Mucosa of descending colon (tissue), 3 donors: ENCODE data around the gene NPNT. TPM values are rescaled to one million over a fixed set of nuclear protein-coding genes. Genes with fewer than 3 reads are reported as not detected.

ENCODE experiments used
- ATAC-seq: fragments of 200-7000 bp; cut with Tn5 transposase; one replicate; pipeline ENCODE4 v1.9.1; 2020; ENCODE audit warnings: mild to moderate bottlenecking, moderate library complexity
- DNase-seq, 3 donors: peaks; one replicate each; pipeline ENCODE4 v3.0.0-alpha.2; 2020
- H3K36me3 ChIP-seq: fragments of 200-600 bp; one replicate; pipeline ENCODE4 v1.8.0; 2021; ENCODE audit warnings: low read depth, mild to moderate bottlenecking
- H3K4me1 ChIP-seq: fragments of 200-600 bp; one replicate; pipeline ENCODE4 v1.8.0; 2021; ENCODE audit warnings: low read depth, mild to moderate bottlenecking
- H3K4me3 ChIP-seq: fragments of 200-600 bp; one replicate; pipeline ENCODE4 v1.8.0; 2021; ENCODE audit warnings: mild to moderate bottlenecking
- H3K9me3 ChIP-seq: fragments of 200-600 bp; one replicate; pipeline ENCODE4 v1.8.0; 2021; ENCODE audit warnings: mild to moderate bottlenecking
- intact Hi-C, 2 donors: fragments of 100-400 bp; cut with DNase I in 1 of 2; cut with micrococcal nuclease in 1 of 2; formaldehyde crosslinking; loops; one replicate each; pipeline versions ENCODE4 v1.11.0 to v1.11.1; 2022; cut with DNase I, micrococcal nuclease
- total RNA-seq, 3 donors: library from RNA; stranded (reverse); fragmentation: NEBNext Ultra II Directional in 2 of 3; extraction: Animal tissue kit (Norgen Biotek cat#: 25700) in 2 of 3; gene quantifications; one replicate each; pipeline versions ENCODE4 v1.2.1 to v1.2.4, GENCODE V29; 2021 to 2023
- TF ChIP-seq, protein P1 (sequence below): fragments of 200-600 bp; IDR thresholded peaks from one replicate; pipeline ENCODE4 v1.8.0; 2022; ENCODE audit warnings: antibody characterized with exemption, mild to moderate bottlenecking
- donor health status: DM: no; HTN: no; CAD: no; lungs with moderate emphysema.
- donor health status: DM: no; HTN: no; CAD: no.
- donor health status: DM: no; HTN: yes; CAD: no.

NPNT gene
- total RNA-seq, 3 donors from 2014 or later: 16.9 to 29.6 (median 26.3) TPM

DNA sequence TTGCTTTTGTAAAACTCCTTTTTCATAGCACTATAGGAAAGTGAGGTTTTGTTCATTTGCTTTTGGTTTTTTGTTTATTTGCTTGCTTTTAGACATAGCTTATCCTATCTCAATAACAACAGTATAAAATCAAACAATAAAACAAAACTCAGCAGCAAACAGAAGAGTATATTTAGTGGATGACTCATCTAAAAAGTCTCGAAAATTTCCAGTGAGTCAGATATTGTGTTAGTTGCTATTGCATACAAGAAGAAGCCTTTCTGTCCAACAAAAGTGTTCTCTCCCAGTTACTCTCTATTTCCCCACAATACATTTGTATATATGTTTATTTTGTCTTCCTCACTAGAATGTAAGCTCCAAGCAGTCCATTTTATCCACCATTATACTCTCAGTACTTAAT lies 36.0 kb upstream of the NPNT start:
- Histone ChIP-seq H3K9me3 (peaks cover 13% of the 10 kb centered on the region), H3K4me1 (no peaks in the 10 kb centered on the region), H3K36me3 (no peaks in the 10 kb centered on the region), H3K4me3 (no peak overlapping the region)
- TF ChIP-seq, protein P1, sequence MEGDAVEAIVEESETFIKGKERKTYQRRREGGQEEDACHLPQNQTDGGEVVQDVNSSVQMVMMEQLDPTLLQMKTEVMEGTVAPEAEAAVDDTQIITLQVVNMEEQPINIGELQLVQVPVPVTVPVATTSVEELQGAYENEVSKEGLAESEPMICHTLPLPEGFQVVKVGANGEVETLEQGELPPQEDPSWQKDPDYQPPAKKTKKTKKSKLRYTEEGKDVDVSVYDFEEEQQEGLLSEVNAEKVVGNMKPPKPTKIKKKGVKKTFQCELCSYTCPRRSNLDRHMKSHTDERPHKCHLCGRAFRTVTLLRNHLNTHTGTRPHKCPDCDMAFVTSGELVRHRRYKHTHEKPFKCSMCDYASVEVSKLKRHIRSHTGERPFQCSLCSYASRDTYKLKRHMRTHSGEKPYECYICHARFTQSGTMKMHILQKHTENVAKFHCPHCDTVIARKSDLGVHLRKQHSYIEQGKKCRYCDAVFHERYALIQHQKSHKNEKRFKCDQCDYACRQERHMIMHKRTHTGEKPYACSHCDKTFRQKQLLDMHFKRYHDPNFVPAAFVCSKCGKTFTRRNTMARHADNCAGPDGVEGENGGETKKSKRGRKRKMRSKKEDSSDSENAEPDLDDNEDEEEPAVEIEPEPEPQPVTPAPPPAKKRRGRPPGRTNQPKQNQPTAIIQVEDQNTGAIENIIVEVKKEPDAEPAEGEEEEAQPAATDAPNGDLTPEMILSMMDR: no peak
- intact Hi-C loops: no loop called here
- DNase-seq: no peak
- peak; percentile 51 for ATAC-seq

DNA sequence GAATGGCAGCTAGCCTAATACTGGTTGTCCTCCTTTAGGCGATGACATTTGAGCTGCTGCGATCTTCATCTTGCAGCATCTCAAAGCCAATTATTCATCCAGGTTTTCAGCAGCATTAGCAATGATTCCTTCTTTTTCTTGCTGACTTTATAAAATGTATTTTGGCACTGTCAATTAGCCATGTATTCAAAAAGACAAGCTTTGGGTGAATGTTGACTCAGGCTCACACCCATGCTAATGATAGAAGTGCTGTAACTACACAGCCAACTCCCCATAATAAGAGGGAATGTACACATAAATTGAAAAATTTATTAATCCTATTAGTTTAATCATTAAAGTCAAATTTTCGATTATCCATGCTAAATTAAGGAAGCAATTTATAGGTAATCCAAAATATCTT lies 24.3 kb upstream of the NPNT start:
- Histone ChIP-seq H3K4me1 (no peaks in the 10 kb centered on the region), H3K4me3 (no peak overlapping the region), H3K36me3 (no peaks in the 10 kb centered on the region), H3K9me3 (no peaks in the 10 kb centered on the region)
- ATAC-seq: no peak
- TF ChIP-seq, protein P1: no peak
- DNase-seq: no peak
- intact Hi-C loops: no loop called here

DNA sequence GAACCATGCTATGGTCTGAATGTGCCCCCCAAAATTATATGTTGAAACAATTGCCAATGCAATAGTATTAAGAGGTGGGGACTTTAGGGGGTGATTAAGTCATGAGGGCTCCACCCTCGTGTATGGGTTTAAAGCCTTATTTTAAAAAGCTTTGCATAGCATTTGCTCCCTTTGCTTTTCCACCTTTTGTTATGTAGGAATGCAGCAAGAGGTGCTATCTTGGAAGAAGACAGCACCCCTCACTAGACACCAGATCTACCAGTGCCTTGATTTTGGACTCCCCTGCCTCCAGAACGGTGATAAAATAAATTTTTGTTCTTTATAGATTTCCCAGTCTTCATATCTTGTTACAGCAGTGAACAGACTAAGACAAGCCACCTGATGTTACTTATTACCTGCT lies 23.3 kb upstream of the NPNT start:
- TF ChIP-seq, protein P1: no peak
- ATAC-seq (no peak), DNase-seq (no peak)
- Histone ChIP-seq H3K4me1 (no peaks in the 10 kb centered on the region), H3K4me3 (no peak overlapping the region), H3K36me3 (no peaks in the 10 kb centered on the region), H3K9me3 (no peaks in the 10 kb centered on the region)
- intact Hi-C loops: no loop called here

DNA sequence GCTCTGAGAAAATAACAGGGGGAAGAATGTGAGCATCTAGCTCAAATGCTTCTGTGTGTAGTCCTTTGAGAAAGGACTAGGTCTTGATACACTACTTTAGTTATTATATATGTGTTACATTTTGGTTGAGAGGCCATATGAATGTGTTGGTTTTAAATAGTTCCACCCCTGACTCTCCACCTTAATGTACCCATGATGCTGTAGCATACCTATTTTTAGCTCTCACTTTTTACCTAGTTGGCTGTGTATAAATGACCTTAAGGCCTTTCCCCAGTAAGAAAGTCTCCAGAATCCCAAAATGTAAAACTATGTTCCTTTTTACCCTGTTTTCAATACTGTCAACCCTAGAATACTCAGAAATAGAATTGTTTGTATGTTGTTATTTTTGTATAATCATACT lies 20.0 kb upstream of the NPNT start:
- no peak for ATAC-seq
- TF ChIP-seq, protein P1: no peak
- Histone ChIP-seq H3K4me1 (no peaks in the 10 kb centered on the region), H3K9me3 (no peaks in the 10 kb centered on the region), H3K36me3 (no peaks in the 10 kb centered on the region), H3K4me3 (no peak overlapping the region)
- DNase-seq: no peak
- intact Hi-C loops: no loop called here

DNA sequence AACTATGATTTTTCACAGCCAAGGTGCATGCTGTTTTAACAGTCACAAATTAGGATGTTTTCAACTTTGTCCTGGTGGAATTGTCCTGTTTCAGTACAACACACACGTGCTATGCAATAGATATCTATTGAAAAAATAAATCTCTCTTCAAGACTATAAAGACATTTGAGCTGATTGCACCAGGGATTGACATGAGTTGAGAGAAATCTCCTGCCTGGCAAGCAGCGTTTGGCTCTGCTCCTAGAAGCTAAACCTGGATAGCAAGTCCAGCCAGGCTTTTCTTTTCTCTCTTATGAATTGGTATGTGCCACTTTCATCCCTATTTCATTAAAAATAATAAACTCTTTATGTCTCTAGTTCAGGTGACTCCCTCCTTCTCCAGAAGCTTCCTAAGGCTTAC lies 16.6 kb upstream of the NPNT start:
- intact Hi-C loops: no loop called here
- Histone ChIP-seq H3K4me3 (no peak overlapping the region), H3K4me1 (no peaks in the 10 kb centered on the region), H3K36me3 (no peaks in the 10 kb centered on the region), H3K9me3 (no peaks in the 10 kb centered on the region)
- ATAC-seq (no peak), DNase-seq (no peak)
- TF ChIP-seq, protein P1: no peak

DNA sequence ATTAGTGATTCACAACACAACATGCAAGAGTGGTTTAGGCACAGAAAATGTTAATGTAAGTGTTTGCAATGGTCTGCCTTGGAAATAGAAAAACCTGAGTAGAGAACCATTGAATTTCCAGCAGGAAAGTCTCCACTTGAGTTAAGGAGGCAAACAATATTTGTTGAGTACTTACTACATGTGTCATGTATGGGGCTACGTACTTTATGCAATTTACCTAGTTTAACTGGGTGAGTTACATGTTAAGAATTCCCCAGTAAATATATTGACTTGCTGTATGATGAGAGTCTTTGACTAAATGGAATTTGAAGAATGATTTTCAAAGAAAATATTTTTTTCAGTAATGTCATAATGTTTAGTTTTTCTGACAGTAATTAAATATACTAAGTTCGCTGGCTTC lies 7.8 kb upstream of the NPNT start:
- TF ChIP-seq, protein P1: no peak
- Histone ChIP-seq H3K4me1 (no peaks in the 10 kb centered on the region), H3K9me3 (no peaks in the 10 kb centered on the region), H3K4me3 (no peak overlapping the region), H3K36me3 (no peaks in the 10 kb centered on the region)
- no peak for ATAC-seq
- no peak for DNase-seq
- intact Hi-C loops: no loop called here
